K562 (cell line): ENCODE data around the gene ITLN1. TPM values are rescaled to one million over a fixed set of nuclear protein-coding genes. Genes with fewer than 3 reads are reported as not detected.

Experiments used
- ATAC-seq: fragments of 200-7000 bp; cut with Tn5 transposase; 3 replicates; pipeline ENCODE4 v1.9.1; 2020; ENCODE audit warnings: moderate library complexity
- BruUV-seq: library from RNA; stranded (reverse); fragments of 400-500 nt; replicated peaks from 2 replicates; lab custom pipeline; 2021; lab: Mats Ljungman, UMichigan
- CTCF ChIA-PET: fragments of 300-600 bp; formaldehyde crosslinking; extraction: SDS; loops from one replicate; lab custom pipeline; 2021; ENCODE audit warnings: low intra/inter-chr PET ratio; lab: Yijun Ruan, JAX
- POLR2A ChIA-PET: fragments of 300-600, 350-650 bp; sonication (Branson Sonifier 250); formaldehyde crosslinking; extraction: SDS; loops from one replicate; lab custom pipeline; 2021; ENCODE audit warnings: antibody characterized with exemption, inconsistent platforms; lab: Yijun Ruan, JAX
- DNase-seq, 4 experiments: peaks; one replicate each; pipeline versions ENCODE4 v3.0.0 to v3.0.0-alpha.2; 2011 to 2018; ENCODE audit warnings: low spot score in 3 of 4, mixed read lengths in 3 of 4; ENCODE audit errors: extremely low read depth in 1 of 4
- FAIRE-seq: peaks from 2 replicates; lab custom pipeline; 2011; peaks lifted over from hg19 to GRCh38; lab: Jason Lieb, UNC
- H2AFZ ChIP-seq: 2 replicates; pipeline ENCODE4 v1.6.0; 2011; ENCODE audit warnings: low read depth, low read length, control low read depth, inconsistent platforms
- H3K27ac ChIP-seq: fragments of 200-600 bp; 3 replicates; pipeline ENCODE4 v1.8.0; 2011; ENCODE audit warnings: low read depth, mild to moderate bottlenecking, control low read depth, inconsistent platforms, low read length, moderate library complexity, mixed read lengths; ENCODE audit errors: extremely low read depth
- H3K27me3 ChIP-seq, 2 experiments: fragments of 300-600 bp in 1 of 2; 2 replicates in 1 of 2; 3 replicates in 1 of 2; pipeline versions ENCODE4 v1.6.0 to v1.8.0; 2011; ENCODE audit warnings: inconsistent platforms in 2 of 2, low read length in 2 of 2, mild to moderate bottlenecking in 1 of 2, mixed read lengths in 1 of 2, moderate library complexity in 1 of 2; ENCODE audit not compliant: control insufficient read depth in 2 of 2, insufficient read depth in 2 of 2
- H3K36me3 ChIP-seq: fragments of 300-600 bp; 3 replicates; pipeline ENCODE4 v1.8.0; 2011; ENCODE audit warnings: mild to moderate bottlenecking, low read length, inconsistent platforms; ENCODE audit not compliant: control insufficient read depth, insufficient read depth
- H3K4me1 ChIP-seq, 2 experiments: fragments of 200-600 bp in 1 of 2; replicated peaks in 1 of 2; 2 replicates in 1 of 2; 3 replicates in 1 of 2; pipeline versions ENCODE4 v1.5.1 to v1.8.0; 2011; ENCODE audit warnings: inconsistent platforms in 2 of 2, low read length in 2 of 2, mild to moderate bottlenecking in 1 of 2, mixed read lengths in 1 of 2, moderate library complexity in 1 of 2; ENCODE audit not compliant: control insufficient read depth in 2 of 2, insufficient read depth in 2 of 2
- H3K4me2 ChIP-seq: 2 replicates; pipeline ENCODE4 v1.6.1; 2011; ENCODE audit warnings: low read length, control low read depth, inconsistent platforms, mixed read lengths; ENCODE audit not compliant: insufficient read depth
- H3K4me3 ChIP-seq: fragments of 200-600 bp; sonication (generic), shearing (Covaris generic); 2 replicates; pipeline ENCODE4 v1.5.1; 2016; ENCODE audit warnings: control low read depth, inconsistent platforms
- H3K79me2 ChIP-seq: fragments of 200-600 bp; 3 replicates; pipeline ENCODE4 v1.8.0; 2011; ENCODE audit warnings: low read length, inconsistent platforms; ENCODE audit not compliant: control insufficient read depth, insufficient read depth
- H3K9ac ChIP-seq, 2 experiments: 2 replicates each; pipeline versions ENCODE4 v1.6.0 to v1.6.1; 2011; ENCODE audit warnings: low read depth in 2 of 2, low read length in 2 of 2, control low read depth in 1 of 2, inconsistent platforms in 1 of 2, mild to moderate bottlenecking in 1 of 2, mixed read lengths in 1 of 2; ENCODE audit not compliant: insufficient read depth in 1 of 2
- H3K9me1 ChIP-seq: one replicate; pipeline ENCODE4 v1.6.0; 2011; ENCODE audit warnings: inconsistent platforms, mild to moderate bottlenecking, low read length, moderate library complexity; ENCODE audit not compliant: control insufficient read depth, insufficient read depth
- H3K9me3 ChIP-seq: replicated peaks from 2 replicates; pipeline ENCODE4 v1.5.1; 2011; ENCODE audit warnings: low read depth, low read length, inconsistent platforms; ENCODE audit not compliant: control insufficient read depth, insufficient read depth
- H4K20me1 ChIP-seq: replicated peaks from 2 replicates; pipeline ENCODE4 v1.6.1; 2011; ENCODE audit warnings: low read length, inconsistent platforms, mixed read lengths; ENCODE audit not compliant: control insufficient read depth, insufficient read depth
- ADNP ChIP-seq: fragments of 200-800 bp; sonication (Bioruptor generic); IDR thresholded peaks from 2 replicates; pipeline ENCODE4 v1.6.1; 2016; ENCODE audit warnings: missing genetic modification characterization, missing compliant biosample characterization
- BCL6 ChIP-seq: fragments of 250-450 bp; sonication (Bioruptor Pico); IDR thresholded peaks from 2 replicates; pipeline ENCODE4 v1.4.0; 2020
- CAMTA2 ChIP-seq: fragments of 250-450 bp; sonication (Bioruptor Pico); conservative IDR thresholded peaks from 2 replicates; pipeline ENCODE4 v1.5.1; 2022
- KDM2B ChIP-seq: fragments of 250-450 bp; sonication (Bioruptor Pico); IDR thresholded peaks from 2 replicates; pipeline ENCODE4 v1.8.0; 2021; ENCODE audit warnings: mild to moderate bottlenecking, moderate library complexity
- NFRKB ChIP-seq: fragments of 450-650 bp; IDR thresholded peaks from 2 replicates; pipeline ENCODE4 v1.6.1; 2016; ENCODE audit warnings: low read depth
- NUFIP1 ChIP-seq: fragments of 450-650 bp; IDR thresholded peaks from 2 replicates; pipeline ENCODE4 v1.6.1; 2018; ENCODE audit not compliant: partially characterized antibody
- OTX1 ChIP-seq: fragments of 450-650 bp; formaldehyde crosslinking; IDR thresholded peaks from 2 replicates; pipeline ENCODE4 v1.4.0; 2022; ENCODE audit warnings: mild to moderate bottlenecking
- POLR2G ChIP-seq: fragments of 200-400 bp; formaldehyde crosslinking; IDR thresholded peaks from 2 replicates; pipeline ENCODE4 v1.6.1; 2017; ENCODE audit warnings: low read depth, mild to moderate bottlenecking, antibody characterized with exemption, low read length, moderate library complexity
- RBM15 ChIP-seq: fragments of 200-400 bp; formaldehyde crosslinking; IDR thresholded peaks from 2 replicates; pipeline ENCODE4 v1.6.1; 2018; ENCODE audit warnings: mild to moderate bottlenecking, low read length, moderate library complexity; ENCODE audit not compliant: insufficient read depth
- RBM39 ChIP-seq: fragments of 200-400 bp; formaldehyde crosslinking; optimal IDR thresholded peaks from 2 replicates; pipeline ENCODE3; 2018; ENCODE audit warnings: low read depth, low read length
- SUPT5H ChIP-seq: fragments of 450-650 bp; IDR thresholded peaks from 2 replicates; pipeline ENCODE4 v1.6.1; 2016
- THRB ChIP-seq: fragments of 450-650 bp; formaldehyde crosslinking; conservative IDR thresholded peaks from 2 replicates; pipeline ENCODE4 v1.4.0; 2022; ENCODE audit warnings: mild to moderate bottlenecking, missing genetic modification characterization
- ZKSCAN3 ChIP-seq: fragments of 250-450 bp; sonication (Bioruptor Pico); IDR thresholded peaks from 2 replicates; pipeline ENCODE4 v1.4.0; 2020
- ZNF134 ChIP-seq: fragments of 250-450 bp; sonication (Bioruptor Pico); conservative IDR thresholded peaks from 2 replicates; pipeline ENCODE4 v1.4.0; 2020
- ZNF263 ChIP-seq: sonication (generic); formaldehyde crosslinking; IDR thresholded peaks from 2 replicates; pipeline ENCODE4 v1.8.0; 2022; ENCODE audit warnings: mild to moderate bottlenecking, missing genetic modification reagents, borderline replicate concordance
- ZNF511 ChIP-seq: sonication (generic); formaldehyde crosslinking; IDR thresholded peaks from 2 replicates; pipeline ENCODE4 v1.8.0; 2022; ENCODE audit warnings: mild to moderate bottlenecking, missing genetic modification reagents
- WGBS: fragments of 100-300 bp; shearing (Covaris generic); methylation state at CpG from one replicate; pipeline ENCODE4 v1.1.6; 2016; ENCODE audit warnings: low coverage, mixed read lengths; ENCODE audit not compliant: insufficient coverage; ENCODE audit errors: missing lambda C conversion rate; 5-methylcytosine and 5-hydroxymethylcytosine counted together
- in situ Hi-C: fragments of 300-500 bp; cut with MboI; formaldehyde crosslinking; loops from 4 replicates; pipeline ENCODE4 v1.15.0; 2018; ENCODE audit warnings: inconsistent platforms, mixed read lengths
- intact Hi-C: fragments of 100-400 bp; cut with micrococcal nuclease; formaldehyde crosslinking; loops from 2 replicates; pipeline ENCODE4 v1.14.2; 2022
- polyA plus RNA-seq, 8 experiments: library from polyadenylated mRNA; depleted of rRNA in 4 of 8; stranded (reverse) in 5 of 8; unstranded in 3 of 8; fragments of >200 nt; fragmentation: Nextera tagmentation in 2 of 8; fragmentation: Illumina TruSeq in 1 of 8; extraction: Ambion mirVana in 2 of 8; extraction: Trizol in 1 of 8; gene quantifications; 2 replicates each; pipeline versions ENCODE4 v1.2.1 to v1.2.3, GENCODE V29; 2011 to 2014; ENCODE audit warnings: inconsistent platforms in 1 of 8, missing spikeins in 1 of 8
- total RNA-seq, 7 experiments: library from RNA; depleted of rRNA in 6 of 7; stranded (reverse); fragments of >200 nt in 6 of 7; fragmentation: Illumina TruSeq in 2 of 7; extraction: Trizol in 2 of 7; gene quantifications; 2 replicates each; pipeline versions ENCODE4 v1.2.1 to v1.2.3, GENCODE V29; 2011 to 2021; ENCODE audit warnings: low replicate concordance in 1 of 7
- TF ChIP-seq, protein P1 (sequence below): fragments of 250-450 bp; sonication (Bioruptor Pico); IDR thresholded peaks from 2 replicates; pipeline ENCODE4 v1.5.0; 2021
- TF ChIP-seq, protein P2 (sequence below): fragments of 450-650 bp; IDR thresholded peaks from 2 replicates; pipeline ENCODE4 v1.6.1; 2018; ENCODE audit not compliant: partially characterized antibody

Gene ITLN1
- total and polyA plus RNA-seq, 9 of the 15 experiments (the other 6 are each of a cell fraction or from before 2014, with no cell fraction given), result not detected

DNA sequence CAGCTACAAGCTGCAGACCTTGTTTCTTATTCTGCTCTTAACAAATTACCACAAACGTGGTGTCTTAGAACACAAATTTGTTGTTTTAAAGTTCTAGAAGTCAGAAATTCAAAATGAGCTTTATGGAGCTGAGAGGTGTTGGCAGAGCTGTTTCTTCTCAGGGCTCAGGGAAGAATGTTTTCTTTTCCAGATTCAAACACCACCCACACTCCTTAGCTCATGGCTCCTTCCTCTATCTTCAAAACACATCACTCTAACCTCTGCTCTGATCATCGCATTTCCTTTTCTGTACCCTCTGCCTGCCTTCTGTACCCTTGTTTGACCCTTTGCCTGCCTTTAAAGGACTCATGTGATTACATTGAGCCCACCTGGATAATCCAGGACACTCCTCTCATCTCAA, 26.9 kb upstream of the ITLN1 start:
- no peak overlapping the region; the same call in 1 of the 2 replicates for H3K4me2 ChIP-seq
- in situ Hi-C loops (no loop called here), intact Hi-C loops (no loop called here)
- POLR2A ChIA-PET, result no interaction called here
- H3K27ac ChIP-seq, result no peak overlapping the region
- peaks cover 0 to 6% of the 10 kb centered on the region in 2 experiments; a peak in 2 of 5 replicates for H3K4me1 ChIP-seq
- no peaks in the 10 kb centered on the region for H3K79me2 ChIP-seq
- no peaks in the 10 kb centered on the region for H4K20me1 ChIP-seq
- CTCF ChIA-PET, result no interaction called here
- H2AFZ ChIP-seq, result no peak overlapping the region
- FAIRE-seq (no peak), DNase-seq (no peak), ATAC-seq (no peak)
- peaks cover 9 to 27% of the 10 kb centered on the region in 2 experiments; a peak in 2 of 5 replicates for H3K27me3 ChIP-seq
- WGBS, result 0% methylated on average over 2 of the region's 2 CpGs
- no peak overlapping the region for H3K9ac ChIP-seq
- no peak overlapping the region for H3K4me3 ChIP-seq
- no TSS peak for BruUV-seq
- H3K9me1 ChIP-seq, result no peaks in the 10 kb centered on the region
- peaks cover 4% of the 10 kb centered on the region; the same call in 1 of the 2 replicates for H3K9me3 ChIP-seq
- no peaks in the 10 kb centered on the region for H3K36me3 ChIP-seq
- TF ChIP-seq ADNP (tag), result no peak
- TF ChIP-seq RBM39, result no peak
- no peak for TF ChIP-seq RBM15
- TF ChIP-seq POLR2G, result no peak
- TF ChIP-seq BCL6, result no peak
- TF ChIP-seq ZNF511 (CRISPR knock-in tag), result no peak
- no peak for TF ChIP-seq ZNF134 (CRISPR knock-in tag)
- no peak for TF ChIP-seq KDM2B (CRISPR knock-in tag)
- no peak for TF ChIP-seq NUFIP1
- TF ChIP-seq, protein P1, sequence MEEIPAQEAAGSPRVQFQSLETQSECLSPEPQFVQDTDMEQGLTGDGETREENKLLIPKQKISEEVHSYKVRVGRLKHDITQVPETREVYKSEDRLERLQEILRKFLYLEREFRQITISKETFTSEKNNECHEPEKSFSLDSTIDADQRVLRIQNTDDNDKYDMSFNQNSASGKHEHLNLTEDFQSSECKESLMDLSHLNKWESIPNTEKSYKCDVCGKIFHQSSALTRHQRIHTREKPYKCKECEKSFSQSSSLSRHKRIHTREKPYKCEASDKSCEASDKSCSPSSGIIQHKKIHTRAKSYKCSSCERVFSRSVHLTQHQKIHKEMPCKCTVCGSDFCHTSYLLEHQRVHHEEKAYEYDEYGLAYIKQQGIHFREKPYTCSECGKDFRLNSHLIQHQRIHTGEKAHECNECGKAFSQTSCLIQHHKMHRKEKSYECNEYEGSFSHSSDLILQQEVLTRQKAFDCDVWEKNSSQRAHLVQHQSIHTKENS (CRISPR knock-in tag), result no peak
- TF ChIP-seq THRB (CRISPR knock-in tag), result no peak
- TF ChIP-seq CAMTA2 (CRISPR knock-in tag), result no peak
- TF ChIP-seq OTX1 (CRISPR knock-in tag), result no peak
- no peak for TF ChIP-seq ZKSCAN3
- TF ChIP-seq SUPT5H, result no peak
- no peak for TF ChIP-seq ZNF263 (CRISPR knock-in tag)
- TF ChIP-seq NFRKB, result no peak
- TF ChIP-seq, protein P2, sequence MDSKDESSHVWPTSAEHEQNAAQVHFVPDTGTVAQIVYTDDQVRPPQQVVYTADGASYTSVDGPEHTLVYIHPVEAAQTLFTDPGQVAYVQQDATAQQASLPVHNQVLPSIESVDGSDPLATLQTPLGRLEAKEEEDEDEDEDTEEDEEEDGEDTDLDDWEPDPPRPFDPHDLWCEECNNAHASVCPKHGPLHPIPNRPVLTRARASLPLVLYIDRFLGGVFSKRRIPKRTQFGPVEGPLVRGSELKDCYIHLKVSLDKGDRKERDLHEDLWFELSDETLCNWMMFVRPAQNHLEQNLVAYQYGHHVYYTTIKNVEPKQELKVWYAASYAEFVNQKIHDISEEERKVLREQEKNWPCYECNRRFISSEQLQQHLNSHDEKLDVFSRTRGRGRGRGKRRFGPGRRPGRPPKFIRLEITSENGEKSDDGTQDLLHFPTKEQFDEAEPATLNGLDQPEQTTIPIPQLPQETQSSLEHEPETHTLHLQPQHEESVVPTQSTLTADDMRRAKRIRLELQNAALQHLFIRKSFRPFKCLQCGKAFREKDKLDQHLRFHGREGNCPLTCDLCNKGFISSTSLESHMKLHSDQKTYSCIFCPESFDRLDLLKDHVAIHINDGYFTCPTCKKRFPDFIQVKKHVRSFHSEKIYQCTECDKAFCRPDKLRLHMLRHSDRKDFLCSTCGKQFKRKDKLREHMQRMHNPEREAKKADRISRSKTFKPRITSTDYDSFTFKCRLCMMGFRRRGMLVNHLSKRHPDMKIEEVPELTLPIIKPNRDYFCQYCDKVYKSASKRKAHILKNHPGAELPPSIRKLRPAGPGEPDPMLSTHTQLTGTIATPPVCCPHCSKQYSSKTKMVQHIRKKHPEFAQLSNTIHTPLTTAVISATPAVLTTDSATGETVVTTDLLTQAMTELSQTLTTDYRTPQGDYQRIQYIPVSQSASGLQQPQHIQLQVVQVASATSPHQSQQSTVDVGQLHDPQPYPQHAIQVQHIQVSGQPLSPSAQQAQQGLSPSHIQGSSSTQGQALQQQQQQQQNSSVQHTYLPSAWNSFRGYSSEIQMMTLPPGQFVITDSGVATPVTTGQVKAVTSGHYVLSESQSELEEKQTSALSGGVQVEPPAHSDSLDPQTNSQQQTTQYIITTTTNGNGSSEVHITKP, result no peak
